HG03354 (cell line): ENCODE measurements around the gene SPHK1.

Experiments used
- ATAC-seq: cut with Tn5 transposase; IDR thresholded peaks from one replicate; pipeline ENCODE4 v1.9.1; 2021; ENCODE audit warnings: mild to moderate bottlenecking; ENCODE audit not compliant: unreplicated experiment, poor library complexity, severe bottlenecking

SPHK1 gene

DNA sequence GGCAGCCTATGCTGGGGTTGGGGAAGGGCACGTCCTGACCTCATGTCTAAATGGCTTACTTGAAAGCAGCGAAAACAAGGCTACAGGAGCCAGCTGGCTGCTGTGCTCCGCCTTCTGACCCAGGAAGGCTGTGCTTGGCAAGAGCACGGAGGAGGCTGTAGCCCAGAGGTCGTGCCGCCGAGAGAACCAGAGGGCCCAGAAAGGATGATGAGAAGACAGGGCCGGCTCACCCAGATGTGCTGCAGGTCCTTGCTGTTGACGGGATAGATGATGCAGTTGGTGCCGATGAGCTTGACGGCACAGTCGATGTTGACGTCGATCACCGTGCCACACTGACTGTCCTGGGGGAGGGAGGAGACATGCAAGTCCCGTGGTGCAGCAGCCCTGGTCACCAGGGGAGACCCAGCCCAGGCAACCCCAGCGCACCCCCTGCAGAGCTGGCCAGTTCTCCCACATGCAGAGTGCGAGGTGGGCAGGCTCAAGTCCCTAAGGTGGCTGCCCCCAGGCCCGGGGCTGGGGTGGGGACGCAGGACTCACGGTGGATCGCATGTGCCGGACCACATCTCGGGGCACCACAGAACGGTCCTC is 20.7 kb downstream of the SPHK1 start:
- no peak for ATAC-seq

DNA sequence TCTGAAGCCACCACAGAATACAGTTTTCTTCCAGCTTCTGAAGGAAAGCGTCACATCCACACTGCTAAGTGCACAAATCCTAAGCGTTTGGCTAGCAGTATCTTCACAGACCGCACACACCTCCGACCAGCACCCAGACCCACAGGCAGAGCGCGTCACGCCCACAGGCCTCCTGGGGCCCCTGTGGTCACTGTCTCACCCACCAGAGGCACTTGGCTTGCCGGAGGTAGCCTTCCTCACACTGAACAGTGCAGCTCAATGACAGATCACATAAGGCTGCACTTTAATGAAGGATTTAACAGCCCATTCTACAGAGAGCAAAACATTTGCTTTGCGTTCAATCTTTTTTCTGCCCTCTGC is 21.2 kb downstream of the SPHK1 start:
- no peak for ATAC-seq

DNA sequence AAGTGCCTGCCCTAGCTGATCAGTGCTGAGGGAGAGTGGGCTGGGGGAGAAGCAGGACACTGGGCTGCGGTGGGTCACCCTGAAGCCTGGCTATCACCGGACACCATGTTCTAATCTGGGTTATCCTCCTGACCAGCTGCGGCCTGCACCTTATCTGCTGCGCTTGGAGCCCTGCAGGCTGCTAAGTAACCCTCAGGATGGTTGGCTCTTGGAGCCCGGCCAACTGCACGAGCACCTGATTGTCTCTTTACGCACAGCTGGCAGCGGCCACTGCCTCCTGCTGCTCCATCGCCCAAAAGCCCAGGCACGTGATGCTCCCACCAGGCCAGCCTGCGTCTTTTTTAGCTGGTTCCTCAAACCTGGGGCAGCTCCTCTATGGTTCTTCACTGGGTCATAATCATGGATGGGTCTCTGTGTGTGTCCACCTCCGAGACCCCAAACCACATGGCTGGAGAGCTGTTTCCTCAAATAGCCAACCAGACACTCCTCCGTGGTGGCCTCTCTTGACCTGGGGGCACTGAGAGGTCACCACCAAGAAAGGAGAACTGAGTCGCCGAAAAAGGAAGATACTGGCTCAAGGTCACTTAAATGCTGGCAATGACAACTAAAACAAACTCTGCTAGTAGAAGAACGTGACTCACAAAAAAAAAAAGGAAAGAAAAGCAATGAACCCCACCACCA is 21.7 kb downstream of the SPHK1 start:
- no peak for ATAC-seq

DNA sequence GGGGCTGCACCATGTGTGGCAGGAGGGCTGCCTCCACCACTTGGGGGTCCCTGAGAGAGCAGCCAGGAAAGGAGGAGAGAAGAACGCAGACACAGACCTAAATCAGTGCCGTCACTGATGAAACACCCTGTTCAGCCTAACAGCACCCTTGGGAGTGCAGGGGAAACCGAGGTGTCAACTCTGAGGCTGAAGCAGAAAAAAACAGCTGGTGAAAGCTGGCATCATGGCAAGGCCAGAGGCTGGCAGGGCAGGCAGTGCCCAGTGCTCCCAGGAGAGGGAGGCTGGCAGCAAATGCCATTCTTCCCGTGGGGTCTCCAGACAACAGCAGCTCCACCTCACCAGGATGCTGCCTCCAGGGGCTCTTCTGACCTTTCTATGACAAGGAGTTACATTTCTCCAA is 23.1 kb downstream of the SPHK1 start:
- ATAC-seq: no peak

DNA sequence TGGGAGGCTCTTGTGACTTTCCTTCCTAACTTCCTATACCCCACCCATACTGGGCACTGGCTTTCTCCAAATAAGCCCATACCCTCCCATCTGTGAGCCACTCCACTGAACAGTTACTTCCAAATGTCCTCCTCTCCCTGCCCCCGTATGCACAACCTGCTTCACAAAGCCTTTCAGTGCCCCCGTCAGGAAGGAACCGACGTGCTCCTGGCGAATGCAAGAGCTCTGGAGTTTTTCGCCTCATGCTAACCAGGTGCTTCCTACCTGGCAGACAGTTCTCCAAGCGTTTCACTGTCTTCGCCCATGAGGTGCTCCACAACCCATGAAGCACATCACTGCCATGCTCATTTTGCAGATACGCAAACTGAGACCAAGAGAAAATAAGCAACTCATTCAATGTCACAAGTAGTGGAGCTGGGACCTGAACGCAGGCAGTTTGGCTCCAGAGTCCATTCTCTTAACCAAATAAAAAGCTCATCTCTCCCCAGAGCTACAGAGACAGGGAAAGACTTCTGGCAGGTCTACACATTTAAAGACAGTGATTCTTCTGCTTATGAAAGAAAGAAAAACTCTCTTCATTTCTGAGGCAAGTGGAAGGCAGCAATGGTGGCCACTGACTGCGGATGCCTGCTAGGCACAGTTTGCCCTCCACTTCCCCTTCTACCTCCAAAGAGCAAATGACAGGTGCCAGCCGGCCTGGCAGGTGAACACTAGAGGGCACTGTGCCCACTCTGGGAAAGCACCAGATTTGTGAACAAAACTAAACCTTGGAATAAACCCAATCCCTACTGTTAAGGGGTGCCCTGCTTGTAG is 23.8 kb downstream of the SPHK1 start:
- no peak for ATAC-seq

DNA sequence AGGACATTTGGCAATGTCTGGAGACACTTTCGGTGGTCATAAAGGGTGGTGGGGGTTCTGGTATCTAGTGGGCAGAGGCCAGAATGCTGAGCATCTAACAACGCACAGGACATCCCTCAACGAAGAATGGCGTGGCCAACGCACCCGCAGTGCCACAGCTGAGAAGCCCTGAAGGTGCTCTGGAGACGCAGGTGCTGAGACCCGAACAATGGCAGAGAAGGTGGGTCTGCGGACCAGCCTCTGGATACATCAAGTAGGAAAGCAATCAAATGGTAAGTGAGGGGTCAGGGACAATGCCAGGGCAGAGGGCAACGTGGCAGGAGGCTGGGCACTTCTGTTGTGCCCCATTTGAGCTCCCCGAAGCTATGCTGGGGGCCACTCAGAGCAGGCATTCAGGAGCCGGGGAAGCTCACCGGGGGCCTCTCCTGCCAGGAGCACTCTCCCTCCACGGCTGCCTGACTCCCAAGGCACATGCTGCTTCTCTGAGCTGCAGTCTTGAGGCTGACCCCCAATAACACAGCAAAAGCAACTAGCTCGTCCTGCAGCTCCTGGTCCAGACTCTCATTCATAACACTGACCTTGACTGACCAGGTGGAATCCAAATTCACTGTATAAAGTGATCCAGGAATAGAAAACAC is 26.0 kb downstream of the SPHK1 start:
- no peak for ATAC-seq

DNA sequence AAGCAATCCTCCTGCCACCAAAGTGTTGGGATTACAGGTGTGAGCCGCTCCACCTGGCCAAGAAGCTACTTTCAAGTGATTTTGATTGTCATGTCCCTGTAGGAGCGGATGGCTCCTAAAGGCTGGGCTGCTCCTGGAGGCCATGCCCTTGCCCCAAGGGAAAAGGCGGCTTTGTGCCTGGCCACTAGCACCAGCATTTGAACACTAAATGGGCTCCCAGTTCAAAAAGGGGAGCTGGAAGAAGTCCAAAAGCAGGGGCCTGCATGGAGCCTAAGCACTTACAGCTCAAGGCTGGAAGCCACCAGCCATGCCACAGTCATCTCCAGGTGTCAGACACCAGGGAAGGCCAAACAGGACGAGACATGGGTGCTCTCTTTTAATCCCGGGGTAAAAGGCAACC is 26.8 kb downstream of the SPHK1 start:
- no peak for ATAC-seq

DNA sequence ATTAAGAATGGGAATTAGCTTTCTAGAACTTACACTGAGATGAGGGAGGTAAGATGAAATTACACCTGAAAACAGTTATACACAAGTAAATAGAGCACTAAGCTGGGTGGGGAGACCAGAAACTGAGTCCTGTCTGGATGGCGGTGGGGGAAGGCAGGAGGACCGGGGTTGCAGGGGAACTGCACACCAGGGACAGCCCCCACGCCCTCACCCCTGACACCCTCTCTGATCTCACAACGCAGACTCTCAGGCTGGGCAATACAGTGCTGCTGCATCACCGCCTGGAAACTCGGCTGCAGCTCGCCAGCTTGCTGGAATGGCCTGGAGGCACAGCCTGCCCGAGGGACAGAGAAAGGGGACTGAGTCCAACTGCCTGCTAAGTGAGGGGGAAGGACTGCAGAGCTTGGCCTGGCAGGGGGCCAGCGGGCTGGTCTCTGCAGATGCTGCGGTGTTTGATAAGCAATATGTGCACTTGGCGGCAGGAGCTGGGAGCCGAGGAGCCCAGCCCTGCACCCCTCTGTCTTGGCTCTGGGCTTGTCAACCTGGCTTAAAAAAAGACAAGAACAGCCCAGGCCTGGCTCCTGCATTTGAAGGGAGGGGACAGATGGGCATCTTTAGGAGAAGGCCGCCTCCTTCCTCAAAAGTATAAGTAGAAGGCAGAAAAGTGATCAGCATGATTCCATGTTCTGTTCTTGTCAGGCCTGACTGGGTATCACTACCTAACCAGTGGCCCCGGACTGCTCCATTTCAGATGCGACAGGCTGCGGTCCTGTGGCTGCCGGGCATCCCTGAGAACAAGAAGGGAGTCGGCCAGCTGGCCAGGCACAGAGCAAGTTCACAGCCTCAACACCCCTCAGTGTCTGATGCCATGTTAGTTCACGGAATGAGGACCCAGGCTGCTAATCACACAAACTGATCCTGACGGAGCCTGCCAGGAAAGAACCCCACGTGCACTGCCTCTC is 30.2 kb downstream of the SPHK1 start:
- ATAC-seq: no peak

DNA sequence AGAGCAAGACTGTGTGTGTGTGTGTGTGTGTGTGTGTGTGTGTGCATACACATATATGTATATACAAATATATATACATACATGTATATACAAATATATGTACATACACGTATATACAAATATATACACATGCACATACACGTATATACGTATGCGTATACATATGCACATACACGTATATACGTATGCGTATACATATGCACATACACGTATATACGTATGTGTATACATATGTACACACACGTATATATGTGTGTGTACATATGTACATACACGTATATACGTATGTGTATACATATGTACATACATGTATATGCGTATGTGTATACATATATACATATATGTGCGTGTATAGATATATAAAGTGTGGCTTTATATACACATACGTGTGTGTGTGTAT is 31.4 kb downstream of the SPHK1 start:
- no peak for ATAC-seq

DNA sequence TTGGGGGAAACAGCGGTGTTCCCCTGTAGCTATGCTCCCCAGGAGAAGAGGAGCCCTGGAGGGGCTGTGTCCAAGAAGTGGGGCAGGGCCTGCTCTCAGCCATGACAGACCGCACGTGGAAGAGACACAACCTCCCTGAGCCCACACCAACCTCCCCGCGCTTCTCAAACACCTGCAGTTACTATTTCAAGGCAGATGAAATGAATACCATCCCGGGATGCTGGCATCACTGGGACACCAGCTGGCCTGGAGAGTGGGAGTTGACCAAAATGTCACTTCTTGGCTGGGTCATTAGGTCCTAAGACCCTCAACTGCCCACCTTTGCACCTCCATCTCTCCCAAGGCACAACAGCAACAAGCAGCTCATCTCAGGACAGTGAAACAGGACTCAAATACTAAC is 32.0 kb downstream of the SPHK1 start:
- ATAC-seq: no peak

DNA sequence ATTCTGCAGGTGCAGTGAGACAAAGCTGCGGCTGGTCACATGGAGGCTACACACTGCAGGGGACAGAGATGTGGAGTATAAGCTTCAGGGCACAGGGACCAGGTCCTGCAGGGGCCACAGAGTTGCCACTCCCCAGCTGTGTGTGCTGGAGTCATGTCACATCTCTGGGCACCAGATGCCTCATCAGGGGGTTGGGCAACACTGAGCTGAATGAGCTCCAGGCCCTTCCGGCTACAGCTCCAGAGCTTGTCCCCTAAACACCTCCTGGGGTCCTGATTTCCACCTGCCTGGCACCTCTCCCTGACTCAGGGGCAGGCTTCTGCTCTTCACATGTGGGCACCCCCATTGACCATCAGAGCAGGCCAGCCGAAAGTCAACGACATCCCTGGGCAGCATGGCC is 32.5 kb downstream of the SPHK1 start:
- no peak for ATAC-seq

DNA sequence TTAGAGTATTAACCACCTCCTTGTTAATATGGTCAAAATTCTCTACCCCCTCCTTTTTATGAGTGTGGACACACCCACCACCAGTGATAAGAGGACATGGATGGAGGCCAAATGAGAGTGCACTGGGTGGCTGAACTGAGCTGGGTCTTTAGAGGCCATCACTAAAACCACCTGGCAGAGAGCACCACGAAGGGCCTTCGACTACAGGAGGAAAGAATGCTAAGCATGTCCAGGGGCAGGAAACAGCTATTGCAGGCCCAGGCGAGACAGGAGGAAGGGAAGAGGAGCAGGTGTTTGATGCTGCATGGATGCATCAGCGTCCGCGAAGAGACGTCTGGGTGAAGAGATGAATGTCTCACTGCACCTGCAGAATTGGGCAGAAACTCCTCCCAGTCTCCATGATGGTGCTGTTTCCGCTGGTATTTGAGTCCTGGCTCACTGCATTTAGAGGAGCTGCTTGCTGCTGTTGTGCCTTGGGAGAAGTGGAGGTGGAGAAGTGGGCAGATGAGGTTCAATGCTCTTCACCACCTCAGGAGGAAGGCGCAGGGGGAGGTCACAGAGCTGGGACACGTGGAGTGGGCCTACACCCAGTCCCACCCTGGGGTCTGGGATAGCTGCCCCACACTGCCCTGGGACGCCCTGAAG is 33.2 kb downstream of the SPHK1 start:
- no peak for ATAC-seq

DNA sequence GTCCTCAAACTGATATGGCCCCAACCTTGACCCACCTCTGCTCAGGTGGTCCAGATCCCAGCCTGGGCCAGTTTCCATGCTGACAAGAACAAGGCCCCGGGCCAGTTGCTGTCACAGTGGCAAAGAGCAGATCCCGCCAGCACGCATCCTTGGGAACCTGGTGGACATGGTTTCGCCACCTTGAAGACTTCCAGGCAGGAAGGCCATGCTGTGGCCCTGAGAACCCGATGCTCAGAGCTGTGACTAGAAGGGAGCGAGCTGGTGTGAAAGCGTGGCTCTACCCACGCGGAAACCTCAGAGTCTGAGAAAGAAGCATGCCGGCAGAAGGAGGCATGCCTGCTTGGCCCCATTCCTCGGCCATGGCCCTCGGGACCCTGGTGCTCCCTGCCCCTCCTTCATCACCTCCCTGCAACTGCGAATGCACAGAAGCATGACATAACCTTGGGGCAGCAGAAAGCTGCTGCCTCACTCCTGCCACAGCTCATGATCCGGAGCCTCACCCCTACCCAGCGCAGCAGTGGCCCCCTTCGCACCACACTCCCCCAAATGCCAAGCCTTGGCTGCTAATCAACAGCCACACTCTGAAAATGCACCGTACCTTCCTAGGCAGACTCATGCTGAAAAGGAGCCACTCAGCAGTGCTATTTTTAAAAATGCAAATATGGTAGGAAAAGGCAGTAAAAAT is 35.3 kb downstream of the SPHK1 start:
- ATAC-seq: no peak

DNA sequence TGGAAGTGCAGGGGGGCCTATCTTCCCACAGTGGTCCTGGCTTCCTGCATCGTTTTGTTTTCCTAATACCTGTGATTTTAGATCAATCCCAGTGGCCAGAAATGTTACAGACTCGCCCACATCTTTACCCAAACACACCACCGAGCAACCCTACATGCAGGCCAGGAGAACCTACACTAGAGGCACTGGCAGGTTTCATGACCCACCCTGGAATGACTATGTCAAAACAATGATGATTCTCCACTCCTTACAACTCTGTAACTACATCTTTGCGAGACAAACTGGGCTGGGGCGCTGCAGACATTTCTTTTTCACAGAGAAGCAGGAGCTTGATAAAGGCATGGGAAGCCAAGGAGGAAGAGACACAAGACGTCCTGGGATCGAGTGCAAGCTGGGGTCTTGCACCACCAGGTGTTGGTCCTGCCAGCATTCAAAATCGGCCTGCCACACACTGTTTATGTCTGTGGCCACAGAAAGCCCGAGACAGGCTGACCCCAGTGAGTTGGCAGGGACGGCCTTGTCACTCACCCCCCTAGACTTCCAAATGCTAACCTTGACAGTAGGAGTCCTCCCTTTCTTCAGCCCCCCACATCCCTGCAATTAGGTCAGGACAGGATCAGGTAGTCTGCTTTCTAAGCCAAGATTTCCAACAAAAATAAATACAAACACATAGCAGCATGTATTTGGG is 36.1 kb downstream of the SPHK1 start:
- ATAC-seq: no peak

DNA sequence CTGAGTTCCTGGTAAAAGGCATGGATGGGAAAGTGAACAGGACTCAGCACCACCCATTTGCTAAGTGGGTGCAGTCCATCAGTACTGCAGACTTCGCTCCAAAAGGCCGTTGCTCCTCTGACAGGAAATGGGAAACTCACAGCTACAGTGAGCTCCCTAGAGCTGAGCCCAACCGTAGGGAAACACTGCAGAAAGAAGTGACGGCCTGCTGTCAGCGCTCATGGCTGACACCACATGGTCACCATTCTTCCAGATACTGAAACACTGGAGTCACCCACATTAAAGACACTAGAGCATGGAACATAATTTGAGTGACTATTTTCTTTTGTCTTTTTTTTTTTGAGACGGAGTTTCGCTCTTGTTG is 36.6 kb downstream of the SPHK1 start:
- no peak for ATAC-seq

DNA sequence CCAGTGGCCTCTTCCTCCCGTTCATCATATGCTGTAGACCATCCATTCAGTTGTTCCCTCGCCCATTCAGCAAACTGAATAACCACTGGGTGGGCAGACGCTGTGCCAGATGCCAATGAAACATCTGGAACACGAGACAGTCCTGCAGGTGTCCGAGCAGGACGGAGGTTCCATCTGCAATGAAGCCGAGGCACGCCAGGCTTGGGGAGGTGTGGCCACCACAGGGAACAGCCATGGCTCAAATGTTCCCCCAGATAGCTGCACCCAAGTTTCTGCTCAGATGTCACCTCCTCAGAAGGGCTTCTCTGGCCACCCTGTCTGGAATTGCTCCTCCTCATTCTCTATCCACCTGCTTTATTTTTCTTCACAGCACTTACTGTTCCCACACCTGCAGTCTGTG is 38.0 kb downstream of the SPHK1 start:
- no peak for ATAC-seq

DNA sequence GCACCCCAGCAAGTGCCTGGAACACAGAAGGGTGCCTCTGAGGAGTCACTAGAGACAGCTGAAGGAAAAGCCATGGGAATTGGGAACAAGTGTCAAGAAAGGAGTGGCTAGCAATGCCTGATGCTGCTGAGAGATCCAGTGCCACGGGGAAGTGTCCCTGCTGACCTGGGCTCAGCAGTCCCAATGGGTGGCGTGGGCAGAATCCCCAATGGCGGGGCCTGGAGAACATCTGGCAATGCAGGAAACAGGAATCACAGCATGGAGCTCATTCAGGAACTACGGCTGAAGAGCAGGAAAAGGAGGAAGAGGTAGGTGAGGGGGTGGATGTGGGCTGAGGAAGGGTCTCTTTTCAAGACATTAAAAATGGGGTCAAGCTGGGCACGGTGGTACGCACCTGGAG is 38.5 kb downstream of the SPHK1 start:
- ATAC-seq: no peak

DNA sequence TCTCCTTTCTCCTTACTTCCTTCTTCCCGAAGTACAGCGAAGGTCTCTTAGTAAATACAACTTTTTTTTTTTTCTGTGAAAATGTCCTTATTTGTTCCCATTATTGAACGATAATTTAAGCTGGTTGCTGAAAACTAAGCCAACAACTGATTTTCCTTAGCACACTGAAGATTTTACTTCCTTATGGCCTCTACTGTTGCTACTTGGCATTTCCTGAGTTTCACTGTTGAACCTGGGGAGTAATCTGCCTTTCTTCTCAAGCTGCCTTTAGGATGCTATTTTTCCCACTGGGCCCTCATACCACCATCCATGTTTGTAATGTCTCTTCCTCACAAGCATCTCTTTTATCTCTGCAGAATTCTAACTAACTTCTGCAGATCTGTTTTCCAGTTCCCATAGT is 42.4 kb downstream of the SPHK1 start:
- no peak for ATAC-seq
